GM21786 (cell line): Measurements from ENCODE around the gene NRCAM.

ENCODE experiments used
- ATAC-seq: cut with Tn5 transposase; IDR thresholded peaks from one replicate; pipeline ENCODE4 v1.9.1; 2021; ENCODE audit not compliant: unreplicated experiment

Gene NRCAM

DNA sequence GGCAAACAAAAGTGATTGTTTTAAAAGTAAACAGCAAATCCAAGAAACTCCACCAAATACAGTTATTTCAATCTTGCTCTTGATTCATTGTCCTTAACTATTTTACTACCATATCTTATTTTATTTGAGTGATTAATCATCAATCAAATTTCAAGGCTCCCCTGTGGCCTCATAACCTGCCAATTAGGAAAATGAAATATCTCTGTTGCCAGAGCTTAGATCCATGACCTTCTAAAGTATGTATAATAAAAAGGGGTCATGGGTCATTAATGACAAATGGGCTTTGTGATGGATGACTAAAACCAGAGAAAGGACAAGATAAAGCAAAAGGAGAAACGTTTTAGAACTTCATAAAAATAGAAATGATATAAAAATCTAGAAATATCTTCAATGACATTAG is 28.5 kb downstream of the NRCAM start:
- no peak for ATAC-seq

DNA sequence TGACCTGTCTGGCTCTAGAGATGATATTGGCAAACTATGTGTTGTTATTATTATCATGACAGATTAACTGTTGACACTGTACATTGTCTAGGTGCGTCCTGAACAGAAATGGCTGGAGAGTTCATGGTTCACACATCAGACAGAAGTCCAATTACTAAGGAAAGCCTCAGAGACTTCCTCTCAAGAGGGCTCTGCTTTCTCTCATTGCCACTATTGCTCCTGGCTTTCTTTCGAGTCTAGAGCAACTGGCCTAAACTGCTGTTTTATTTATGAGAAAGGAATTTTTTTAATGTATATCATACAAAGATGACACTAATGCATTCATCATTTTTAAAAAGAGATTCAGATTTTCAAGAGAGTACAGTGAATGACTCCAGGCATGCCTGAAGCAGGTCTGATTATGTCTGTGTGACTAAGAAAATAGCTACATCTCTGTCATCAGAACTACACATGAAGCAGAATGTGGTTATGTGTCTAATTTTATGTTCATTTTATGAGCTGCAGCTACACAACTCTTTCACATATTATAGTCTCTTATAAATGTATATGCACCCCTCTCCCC is 30.4 kb downstream of the NRCAM start:
- no peak for ATAC-seq

DNA sequence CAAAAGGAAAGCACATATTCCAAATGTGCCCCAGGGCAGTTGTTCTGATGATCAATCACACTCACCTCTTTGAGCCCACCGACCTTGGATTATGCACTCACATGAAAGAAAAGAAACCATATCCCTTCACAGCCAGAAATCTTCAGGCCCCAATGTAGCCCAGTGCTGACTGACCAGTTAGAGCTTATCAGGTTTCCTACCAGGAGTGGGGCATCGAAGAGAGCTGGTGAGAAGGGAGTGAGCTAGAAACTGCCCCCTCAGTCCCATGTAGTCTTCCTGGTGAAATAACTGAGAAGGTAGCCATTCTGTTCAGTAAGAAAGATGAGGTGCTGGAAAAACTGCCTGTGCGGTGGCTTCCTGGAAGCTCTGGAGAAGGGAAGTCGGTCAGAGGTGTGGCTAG is 32.2 kb downstream of the NRCAM start:
- ATAC-seq, result no peak

DNA sequence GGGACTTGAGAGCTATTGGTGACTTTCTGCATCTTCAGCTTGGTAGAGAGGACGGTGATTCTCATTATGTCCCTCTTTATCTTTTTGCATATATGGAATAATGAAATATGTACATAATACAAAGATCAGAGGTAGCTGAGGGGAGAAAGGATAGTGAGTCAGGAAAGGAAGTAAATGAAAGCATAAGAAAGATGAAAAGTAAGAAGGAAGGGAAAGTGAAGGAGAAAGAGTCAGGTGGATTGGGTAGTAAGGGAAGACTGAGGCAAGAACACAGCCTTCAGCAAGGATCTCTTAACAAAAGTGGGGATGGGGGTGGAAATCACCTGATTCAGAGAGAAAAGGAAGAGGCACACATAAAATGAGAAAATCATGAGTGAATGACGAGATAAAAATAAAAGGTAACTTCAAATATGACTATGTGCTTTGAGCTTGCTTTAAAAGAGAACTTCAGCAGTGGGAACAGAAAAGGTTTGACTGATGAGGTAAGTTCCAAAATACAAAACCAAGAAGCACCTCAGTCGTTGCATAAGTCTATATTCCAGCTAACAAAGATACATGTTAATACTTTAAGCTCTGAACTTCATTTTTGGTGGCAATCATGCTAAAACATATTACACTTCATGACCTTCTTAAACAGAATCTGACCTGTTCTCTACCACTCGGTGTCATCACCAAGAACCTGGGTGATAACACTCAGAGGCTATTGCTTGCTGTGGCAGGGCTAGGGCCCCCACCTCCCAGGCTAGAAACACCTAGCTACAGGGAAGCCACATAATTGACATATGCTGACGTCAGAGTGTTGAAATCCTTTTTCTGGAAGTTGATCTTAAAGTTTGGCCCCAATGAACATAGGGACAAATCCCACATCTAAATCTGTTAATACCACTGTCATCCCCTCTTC is 32.9 kb downstream of the NRCAM start:
- no peak for ATAC-seq

DNA sequence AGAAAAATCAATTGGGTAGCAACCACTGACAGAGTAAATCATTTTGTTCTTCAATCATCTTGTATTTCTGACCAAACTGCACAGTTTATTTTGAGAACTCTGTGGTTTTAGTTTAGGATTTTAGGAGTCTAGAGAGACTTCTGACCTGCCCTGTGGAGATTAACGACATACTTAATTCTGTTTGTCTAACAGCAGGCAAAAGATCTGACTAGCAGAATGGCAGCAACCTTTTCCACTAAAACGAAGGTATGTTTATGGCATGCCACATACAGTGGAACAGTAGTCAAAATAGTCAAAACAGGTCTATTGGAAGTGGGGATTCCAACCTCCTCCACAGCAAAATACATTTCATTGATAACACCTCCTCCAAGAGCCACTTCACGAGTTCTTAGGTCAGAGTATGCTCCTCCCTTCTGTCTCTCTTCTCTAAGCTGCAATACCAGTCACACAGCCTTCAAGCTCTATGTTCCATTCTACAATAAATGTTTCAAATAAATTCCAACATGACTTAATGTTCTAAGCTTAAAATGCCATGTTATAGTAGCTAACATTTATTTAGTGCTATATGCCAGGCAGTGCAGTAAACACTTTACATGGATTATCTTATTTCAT is 34.4 kb downstream of the NRCAM start:
- no peak for ATAC-seq

DNA sequence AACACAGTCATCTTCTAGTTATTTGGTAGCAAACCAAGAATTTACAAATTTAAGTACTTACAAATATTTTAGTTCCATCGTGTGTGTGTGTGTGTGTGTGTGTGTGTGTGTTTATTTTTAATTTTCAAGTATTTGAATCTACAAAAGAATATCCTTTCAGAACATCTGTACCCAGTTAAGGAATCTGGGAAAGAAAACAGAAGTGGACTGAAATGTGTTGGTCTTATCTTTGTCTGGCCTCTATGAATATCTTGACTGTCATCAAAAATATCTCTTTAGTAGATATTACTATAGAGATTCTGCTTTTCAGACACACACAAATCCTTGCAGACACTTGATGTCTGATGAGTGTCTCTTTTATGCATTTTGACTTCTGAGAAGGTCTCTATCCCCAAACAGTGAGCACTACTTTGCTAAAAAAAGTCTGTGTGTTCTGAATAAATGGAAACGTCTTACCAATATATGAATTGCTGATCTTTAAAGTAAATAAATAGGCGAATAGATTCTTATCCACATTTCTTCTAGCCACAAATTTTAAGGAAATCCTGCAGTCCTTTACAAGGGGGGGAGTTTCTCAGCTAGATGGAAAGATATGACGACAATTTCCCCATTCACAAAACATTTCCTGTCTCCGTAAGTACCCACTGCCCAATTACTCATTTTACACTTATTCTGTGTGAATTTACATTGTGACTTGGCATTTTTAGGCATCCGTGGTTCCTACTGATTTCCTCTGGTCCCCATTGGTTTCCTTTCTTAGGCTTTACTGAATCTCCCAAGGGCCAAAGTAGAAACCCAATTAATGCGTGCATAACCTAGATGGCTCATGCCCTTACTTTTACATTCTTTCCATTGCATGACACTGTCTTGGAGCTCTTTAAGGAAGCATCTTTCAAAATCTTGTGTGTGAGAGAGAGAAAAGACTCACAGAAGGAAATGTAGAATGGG is 36.0 kb downstream of the NRCAM start:
- no peak for ATAC-seq

DNA sequence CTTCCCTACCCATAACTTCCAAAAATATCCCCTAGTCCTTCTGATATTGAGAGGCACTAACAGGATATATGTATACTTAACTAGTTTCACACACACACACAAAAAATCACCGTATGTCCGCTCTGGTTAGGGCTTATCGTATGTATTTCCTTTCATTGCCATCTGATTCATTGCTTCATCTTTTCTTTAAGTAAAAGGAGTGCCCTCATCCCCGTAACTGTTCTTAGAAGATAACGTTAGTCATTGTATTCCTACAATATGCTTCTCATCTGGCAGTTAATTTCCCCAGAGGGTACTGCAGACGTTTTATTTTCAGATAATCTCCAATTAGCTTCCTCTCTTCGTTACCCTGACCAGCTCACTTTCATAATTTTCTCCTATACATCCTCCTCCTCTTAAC is 37.3 kb downstream of the NRCAM start:
- no peak for ATAC-seq

DNA sequence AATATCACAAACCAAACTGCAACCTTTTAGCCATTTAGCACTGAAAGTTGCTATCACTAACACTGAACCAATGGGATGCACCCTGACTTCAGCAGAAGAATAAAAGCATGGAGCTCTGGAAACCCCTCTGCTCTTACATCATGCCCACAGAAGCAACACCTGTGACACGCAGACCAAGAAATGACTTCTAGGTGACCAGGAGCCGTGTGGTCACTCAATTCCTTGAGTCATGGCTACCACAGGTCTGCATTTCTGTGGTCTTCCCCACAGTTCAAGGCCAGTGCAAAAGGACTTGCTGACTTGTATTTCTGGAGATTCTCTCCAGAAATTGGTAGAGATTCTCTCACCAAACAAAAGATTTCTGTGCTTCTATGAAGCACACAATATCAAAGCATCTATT is 38.3 kb downstream of the NRCAM start:
- ATAC-seq, result no peak

DNA sequence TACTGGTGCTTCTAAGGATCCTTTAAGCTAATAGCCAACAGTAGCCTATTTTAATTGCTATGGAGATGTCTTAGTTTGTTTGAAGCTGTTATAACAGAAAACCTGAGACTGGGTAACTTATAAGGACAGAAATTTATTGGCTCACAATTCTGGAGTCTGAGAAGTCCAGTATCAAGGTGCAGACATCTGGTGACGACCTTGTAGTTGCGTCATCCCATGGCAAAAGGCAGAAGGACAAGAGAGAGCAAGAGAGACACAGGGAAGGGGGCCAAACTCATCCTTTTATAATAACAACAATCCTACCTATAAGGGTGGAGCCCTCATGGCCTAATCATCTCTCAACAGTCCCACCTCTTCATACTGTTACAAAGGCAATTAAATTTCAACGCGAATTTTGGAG is 39.1 kb downstream of the NRCAM start:
- ATAC-seq, result no peak

DNA sequence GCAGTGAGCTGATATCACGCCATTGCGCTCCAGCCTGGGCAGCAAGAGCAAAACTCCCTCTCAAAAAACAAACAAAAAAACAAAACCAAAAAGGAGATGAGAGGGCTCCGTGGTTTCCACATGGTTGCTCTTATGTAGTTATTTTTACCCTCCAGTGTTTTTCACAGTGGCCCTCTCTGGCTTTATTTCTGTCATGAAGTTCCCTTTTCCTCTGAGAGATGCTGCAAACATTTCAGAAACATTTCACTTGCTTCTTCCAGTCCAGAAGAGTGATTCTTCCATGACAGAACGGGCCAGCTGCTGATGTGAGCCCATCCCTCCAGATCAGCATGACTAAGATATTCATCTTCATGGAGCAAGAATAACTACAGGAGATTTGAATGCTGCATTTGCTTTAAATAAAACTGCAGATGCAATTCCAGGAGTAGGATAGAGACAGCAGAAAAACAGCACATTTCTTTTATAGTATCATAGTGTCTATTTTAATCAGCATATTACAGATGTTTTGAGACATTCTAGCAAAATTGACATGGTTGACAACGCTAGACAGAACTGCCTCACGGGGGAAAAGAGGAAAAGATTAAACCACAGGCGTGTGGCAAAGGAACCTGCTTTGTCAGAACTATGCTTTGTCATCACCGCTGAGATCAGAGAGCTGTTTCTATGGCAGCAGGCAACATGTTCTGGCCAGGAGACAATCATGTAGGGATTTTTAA is 40.3 kb downstream of the NRCAM start:
- ATAC-seq, result peak; percentile 87

DNA sequence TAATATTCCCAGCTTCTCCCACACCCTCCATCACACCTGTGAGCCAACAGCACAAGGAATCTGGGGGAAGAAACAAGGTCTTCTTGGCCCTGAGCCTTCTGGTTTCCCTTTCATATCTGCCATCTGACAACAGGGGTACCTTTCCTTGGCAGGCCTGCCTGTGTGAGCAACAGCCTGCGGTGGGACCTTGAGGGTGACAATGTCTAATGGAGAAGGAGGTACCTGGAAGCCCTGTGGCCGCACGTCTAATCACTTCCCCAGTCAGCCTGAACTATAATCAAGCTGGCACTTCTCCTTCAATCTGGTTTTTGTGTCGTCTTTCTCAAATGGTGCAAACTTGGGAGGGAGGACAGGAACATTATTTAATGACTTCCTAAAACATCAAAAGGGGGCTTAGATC is 41.2 kb downstream of the NRCAM start:
- ATAC-seq, result no peak

DNA sequence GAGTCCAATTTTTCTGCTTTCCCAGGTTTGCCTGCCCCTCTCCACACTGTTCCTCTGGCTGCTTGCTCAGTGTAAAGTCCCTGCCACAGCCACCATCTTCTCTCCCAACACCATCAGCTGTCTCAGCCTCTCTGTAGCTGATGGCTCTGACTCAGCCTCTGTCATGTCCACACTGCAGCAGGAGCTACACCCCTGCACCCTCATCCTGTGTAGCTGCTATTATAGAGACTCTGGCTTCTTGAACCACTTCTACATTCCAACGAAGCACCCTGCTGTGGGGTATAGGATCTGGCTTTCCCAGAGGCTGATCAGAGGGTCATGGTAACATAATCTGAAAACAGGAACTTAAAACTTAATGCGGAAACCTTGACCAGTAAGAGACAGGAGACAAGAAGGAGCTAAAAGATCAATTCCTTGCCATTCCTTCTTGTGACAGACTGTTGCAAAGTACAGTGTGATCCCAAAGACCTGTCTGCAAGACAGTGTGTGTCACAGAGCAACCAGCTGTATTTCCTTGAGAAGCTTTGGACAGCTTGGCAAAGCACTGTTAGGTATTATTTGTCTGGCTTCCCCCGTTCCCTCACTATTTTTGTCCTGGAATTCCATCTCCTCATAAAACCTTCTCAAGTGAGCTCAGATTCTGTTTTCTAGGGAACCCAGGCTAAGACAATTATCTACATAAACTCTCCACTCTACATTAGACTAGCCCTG is 42.3 kb downstream of the NRCAM start:
- no peak for ATAC-seq

DNA sequence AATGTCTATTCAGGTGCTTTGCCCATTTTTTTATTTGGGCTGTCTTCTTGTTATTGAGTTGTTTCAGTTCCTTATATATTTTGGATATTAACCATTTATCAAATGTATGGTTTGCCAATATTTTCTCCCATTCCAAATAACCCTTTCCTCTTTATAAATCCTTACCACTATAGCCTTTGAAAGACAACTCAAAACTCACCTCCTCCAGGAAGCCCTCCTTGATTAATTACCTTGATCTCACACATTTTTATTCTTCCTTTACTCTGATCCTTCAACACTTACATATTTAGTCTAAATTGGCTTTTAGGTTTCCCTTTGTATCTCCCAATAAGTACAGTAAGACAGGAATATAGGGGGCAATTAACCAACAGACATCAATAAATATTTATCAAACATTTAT is 42.9 kb downstream of the NRCAM start:
- no peak for ATAC-seq

DNA sequence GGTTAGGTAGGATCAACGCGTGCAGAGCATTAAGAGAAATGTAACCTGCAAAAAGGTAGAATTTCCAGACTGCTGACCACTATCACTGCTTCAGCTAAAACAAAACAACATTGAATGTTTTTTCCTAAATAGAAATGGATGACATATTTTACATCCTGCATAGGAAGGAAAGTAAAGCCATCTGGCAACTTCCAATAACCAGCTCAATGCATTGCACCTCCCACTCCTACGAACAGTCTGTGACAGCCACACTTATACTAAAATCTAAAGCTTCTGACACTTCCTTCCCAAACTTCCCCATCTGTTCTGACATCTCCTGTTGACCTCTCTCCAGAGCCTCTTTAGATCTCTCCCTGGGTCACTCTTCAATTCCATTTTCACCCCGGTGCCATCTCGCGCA is 47.1 kb downstream of the NRCAM start:
- no peak for ATAC-seq

DNA sequence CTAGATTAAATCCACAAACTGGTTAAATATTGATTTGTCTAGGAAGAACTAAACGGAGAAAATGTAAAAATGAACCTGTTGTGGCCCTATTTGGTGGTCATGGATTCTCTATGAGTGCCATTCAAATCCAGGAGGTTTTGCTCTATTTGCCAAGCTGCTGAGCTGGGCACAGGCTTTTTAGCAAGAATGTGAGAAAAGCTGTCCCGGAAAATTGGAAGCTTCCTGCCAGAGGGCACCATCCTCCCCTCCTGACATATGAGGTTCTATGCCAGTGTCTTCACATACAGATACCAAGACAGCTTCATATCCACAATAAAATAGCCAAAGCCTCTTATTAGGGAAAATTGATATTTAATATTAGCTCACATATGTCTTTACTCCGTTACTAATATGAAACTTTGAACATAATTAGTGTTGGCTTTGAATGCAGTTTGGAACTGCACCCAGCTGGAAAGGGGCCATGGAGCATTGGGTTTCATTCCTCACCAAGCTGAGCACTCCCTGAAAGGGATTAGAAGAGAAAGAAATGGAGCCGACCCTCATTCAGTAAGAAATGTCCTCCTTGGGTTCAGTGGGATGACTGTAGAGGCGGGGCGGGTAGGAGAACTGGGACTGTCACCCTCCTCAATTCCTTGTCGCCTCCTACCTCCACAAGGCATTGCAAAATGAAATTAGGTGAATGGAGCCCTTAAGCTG is 47.8 kb downstream of the NRCAM start:
- no peak for ATAC-seq

DNA sequence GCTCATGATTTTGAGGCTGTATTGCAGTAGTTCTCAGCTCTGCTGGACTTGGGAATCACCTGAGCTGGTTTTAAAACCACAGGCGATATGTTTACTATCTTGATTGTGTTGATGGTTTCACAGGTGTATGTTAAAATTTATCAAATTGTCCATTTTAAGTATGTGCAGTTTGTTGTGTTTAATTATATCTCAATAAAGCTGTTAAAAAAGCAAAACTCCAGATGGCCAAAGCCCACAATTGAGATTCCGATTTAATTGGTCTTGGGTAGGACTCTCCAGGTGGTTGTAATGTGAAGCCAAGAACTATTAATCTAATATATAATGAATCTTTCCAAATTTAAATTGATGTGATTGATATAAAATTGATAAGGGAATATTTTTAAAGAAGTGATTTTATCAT is 48.6 kb downstream of the NRCAM start:
- no peak for ATAC-seq

DNA sequence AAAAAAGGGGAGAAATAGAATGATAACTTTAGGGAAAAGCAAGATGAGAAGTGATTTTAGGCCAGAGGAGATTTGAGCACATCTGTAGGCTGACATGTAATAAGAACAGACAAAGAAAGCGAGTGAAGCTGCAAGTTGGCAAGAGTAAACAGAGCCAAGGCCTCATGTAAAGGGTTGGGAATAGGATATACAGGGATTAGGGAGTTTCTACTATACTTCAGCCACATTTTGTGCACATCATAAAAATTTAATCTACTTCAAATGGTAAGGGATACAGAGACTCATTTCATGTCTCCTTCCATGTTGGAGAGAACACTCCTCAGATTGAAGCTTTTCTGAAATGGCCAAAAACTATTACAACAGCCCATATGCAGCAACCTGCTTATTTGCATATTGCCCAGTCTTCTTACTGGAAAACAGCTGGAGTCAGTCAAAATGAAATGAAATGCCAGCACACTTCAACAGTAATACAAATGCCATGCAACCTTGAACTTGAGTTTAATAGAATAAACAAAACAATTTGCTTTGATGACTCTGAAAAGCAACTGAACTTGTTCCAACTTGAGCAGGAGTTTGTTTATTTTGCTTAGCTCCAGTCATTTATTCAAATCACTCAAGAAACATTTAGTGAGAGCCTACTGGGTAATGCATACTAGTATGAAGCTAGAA is 49.9 kb downstream of the NRCAM start:
- no peak for ATAC-seq

DNA sequence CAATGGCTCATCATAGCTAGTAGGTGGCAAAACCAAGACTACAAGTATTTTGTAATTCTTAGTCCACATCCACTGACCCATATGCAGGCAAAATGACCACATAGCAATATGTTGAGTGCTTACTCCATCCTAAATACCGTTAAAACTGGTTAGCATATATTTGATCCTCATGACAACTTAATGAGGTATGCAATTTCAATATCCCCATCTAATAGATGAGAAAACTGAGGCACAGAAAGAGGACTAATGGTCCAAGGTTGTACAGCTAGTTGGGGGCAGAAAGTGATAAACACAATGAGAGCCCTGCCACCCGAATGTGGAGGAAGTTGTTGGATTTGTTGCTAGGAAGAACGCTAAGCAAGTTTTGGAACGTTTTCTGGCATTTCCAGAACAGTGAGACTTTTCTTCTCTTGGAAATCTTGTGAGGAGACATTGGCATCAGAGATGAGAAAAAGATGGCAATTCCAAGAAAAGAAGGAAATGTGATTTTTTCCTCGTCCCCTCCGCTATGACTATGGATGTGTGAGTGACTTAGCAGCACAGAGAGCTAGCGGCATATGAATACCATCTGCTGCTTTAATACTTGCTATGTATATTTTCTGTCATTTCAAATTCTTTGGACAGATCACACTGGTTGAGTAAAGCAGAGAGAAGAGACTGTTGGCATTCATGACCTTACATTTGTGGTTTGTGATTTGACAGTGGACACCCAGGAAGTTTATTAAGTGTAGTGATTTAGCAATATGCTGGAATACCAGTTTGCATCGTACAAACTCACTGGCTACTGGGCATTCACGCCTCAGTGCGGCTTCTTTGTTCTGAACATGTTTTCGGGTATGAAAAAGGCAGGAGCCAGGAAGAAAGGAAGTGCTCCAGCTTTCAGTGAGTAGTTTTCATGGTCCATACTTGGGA is 51.5 kb downstream of the NRCAM start:
- ATAC-seq, result no peak
